Kidney (tissue), 14 donors: ENCODE measurements around the gene TCTN1. TPM values are rescaled to one million over a fixed set of nuclear protein-coding genes. Genes with fewer than 3 reads are reported as not detected.

Source experiments
- DNase-seq, 5 donors: peaks; one replicate each; pipeline ENCODE4 v3.0.0-alpha.2; 2013 to 2020
- FAIRE-seq: peaks from 2 replicates; lab custom pipeline; 2012; peaks lifted over from hg19 to GRCh38; lab: Jason Lieb, UNC
- H3K27ac ChIP-seq, 2 donors: one replicate each; pipeline ENCODE4 v1.7.0; 2013; ENCODE audit warnings: low read depth in 2 of 2, low read length in 2 of 2, inconsistent platforms in 1 of 2
- H3K27me3 ChIP-seq: one replicate; pipeline ENCODE4 v1.7.1; 2013; ENCODE audit warnings: low read length, inconsistent platforms; ENCODE audit not compliant: control insufficient read depth, insufficient read depth
- H3K36me3 ChIP-seq, 3 donors: one replicate each; pipeline versions ENCODE4 v1.7.0 to v1.7.1; 2013; ENCODE audit warnings: low read length in 3 of 3, control low read depth in 1 of 3, inconsistent platforms in 1 of 3; ENCODE audit not compliant: insufficient read depth in 3 of 3, control insufficient read depth in 2 of 3
- H3K4me1 ChIP-seq, 3 donors: one replicate each; pipeline versions ENCODE4 v1.7.0 to v1.7.1; 2013; ENCODE audit warnings: low read length in 3 of 3, inconsistent platforms in 1 of 3, low read depth in 1 of 3; ENCODE audit not compliant: control insufficient read depth in 2 of 3, insufficient read depth in 2 of 3
- H3K4me3 ChIP-seq, 3 donors: one replicate each; pipeline versions ENCODE4 v1.7.0 to v1.8.1; 2013; ENCODE audit warnings: low read length in 3 of 3, control low read depth in 1 of 3, inconsistent platforms in 1 of 3
- H3K9ac ChIP-seq, 3 donors: one replicate each; pipeline versions ENCODE4 v1.7.0 to v1.7.1; 2013; ENCODE audit warnings: low read length in 3 of 3, control low read depth in 1 of 3, inconsistent platforms in 1 of 3
- H3K9me3 ChIP-seq, 3 donors: one replicate each; pipeline versions ENCODE4 v1.7.0 to v1.7.1; 2013; ENCODE audit warnings: low read length in 3 of 3, control low read depth in 1 of 3, inconsistent platforms in 1 of 3; ENCODE audit not compliant: control insufficient read depth in 2 of 3, insufficient read depth in 1 of 3
- intact Hi-C: fragments of 100-400 bp; cut with DNase I; formaldehyde crosslinking; loops from one replicate; pipeline ENCODE4 v1.11.1; 2022
- polyA plus RNA-seq: library from polyadenylated mRNA; stranded (reverse); fragments of 350-450 nt; fragmentation: Illumina TruSeq; extraction: RNeasy Lipid Tissue Mini Kit (QIAGEN cat#74804); gene quantifications from one replicate; pipeline ENCODE4 v1.2.3, GENCODE V29; 2014; ENCODE audit warnings: low read depth, low replicate concordance; ENCODE audit not compliant: insufficient read depth
- total RNA-seq: library from RNA; stranded (reverse); fragmentation: NEBNext Ultra II Directional; extraction: Animal tissue kit (Norgen Biotek cat#: 25700); gene quantifications from one replicate; pipeline ENCODE4 v1.2.1, GENCODE V29; 2021
- TF ChIP-seq, protein P1 (sequence below): IDR thresholded peaks from 3 replicates; pipeline ENCODE4 v1.5.1; 2012; ENCODE audit warnings: mild to moderate bottlenecking, moderate library complexity, borderline replicate concordance; ENCODE audit not compliant: insufficient read depth; ENCODE audit errors: extremely low read depth
- donor health status: control.
- donor health status: control.
- donor health status: control.
- donor health status: control.
- donor health status: control.
- donor health status: DM: yes; HTN: yes; CAD: no.
- donor health status: Normal renal cell carcinoma (clear cell type).

Gene TCTN1
- total and polyA plus RNA-seq, 2 donors from 2014 or later, result 71.2 to 76.9 TPM

DNA sequence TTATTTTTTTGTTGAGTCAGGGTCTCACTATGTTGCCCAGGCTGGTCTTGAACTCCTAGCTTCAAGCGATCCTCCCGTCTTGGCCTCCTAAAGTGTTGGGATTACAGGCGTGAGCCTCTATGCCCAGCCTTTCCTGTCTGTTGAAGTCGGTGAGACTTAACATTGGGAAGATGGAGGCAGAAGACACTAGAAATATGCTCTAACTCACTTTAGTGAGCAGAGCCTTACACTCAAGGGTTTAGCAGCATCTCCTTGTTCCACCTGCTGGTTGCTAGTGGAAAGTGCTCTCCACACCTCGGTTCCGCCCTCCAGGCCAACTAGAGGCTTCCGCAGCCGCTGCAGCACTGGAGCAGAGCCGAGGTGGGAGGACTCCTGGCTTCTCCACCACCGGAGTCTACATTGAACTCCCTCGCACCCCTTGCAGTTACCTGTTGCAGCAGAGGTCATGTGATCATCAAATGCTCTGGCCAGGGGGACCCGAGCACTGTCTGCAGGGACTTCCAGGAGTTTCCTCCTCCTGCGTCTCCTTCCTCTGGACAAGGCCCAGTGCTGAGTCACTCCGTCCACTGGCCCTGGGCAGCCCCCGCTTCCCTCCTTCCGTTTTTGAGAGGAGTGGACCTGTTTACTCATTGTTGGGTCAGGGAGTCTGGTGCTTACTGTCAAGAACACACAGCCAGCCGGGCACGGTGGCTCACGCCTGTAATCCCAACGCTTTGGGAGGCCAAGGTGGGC lies 84.4 kb downstream of the TCTN1 start:
- FAIRE-seq (no peak), DNase-seq (peak; percentile 74 to 88 (median 83))
- no peaks in the 10 kb centered on the region for H3K27me3 ChIP-seq
- TF ChIP-seq, protein P1, sequence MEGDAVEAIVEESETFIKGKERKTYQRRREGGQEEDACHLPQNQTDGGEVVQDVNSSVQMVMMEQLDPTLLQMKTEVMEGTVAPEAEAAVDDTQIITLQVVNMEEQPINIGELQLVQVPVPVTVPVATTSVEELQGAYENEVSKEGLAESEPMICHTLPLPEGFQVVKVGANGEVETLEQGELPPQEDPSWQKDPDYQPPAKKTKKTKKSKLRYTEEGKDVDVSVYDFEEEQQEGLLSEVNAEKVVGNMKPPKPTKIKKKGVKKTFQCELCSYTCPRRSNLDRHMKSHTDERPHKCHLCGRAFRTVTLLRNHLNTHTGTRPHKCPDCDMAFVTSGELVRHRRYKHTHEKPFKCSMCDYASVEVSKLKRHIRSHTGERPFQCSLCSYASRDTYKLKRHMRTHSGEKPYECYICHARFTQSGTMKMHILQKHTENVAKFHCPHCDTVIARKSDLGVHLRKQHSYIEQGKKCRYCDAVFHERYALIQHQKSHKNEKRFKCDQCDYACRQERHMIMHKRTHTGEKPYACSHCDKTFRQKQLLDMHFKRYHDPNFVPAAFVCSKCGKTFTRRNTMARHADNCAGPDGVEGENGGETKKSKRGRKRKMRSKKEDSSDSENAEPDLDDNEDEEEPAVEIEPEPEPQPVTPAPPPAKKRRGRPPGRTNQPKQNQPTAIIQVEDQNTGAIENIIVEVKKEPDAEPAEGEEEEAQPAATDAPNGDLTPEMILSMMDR, result peak; percentile 68
- intact Hi-C loops, result no loop called here
- peak overlapping the region in 1 of 3 donors; percentile 21 for H3K4me3 ChIP-seq
- H3K9me3 ChIP-seq, result no peaks in the 10 kb centered on the region
- H3K36me3 ChIP-seq, result no peaks in the 10 kb centered on the region
- H3K9ac ChIP-seq, result no peak overlapping the region
- H3K27ac ChIP-seq, result no peak overlapping the region
- peaks cover 0 to 4% (median 0%) of the 10 kb centered on the region in 3 donors for H3K4me1 ChIP-seq

Other genes starting within 250 kb of the TCTN1 start
- 47.8 TPM for gene ANAPC7, start 210.4 kb upstream of the TCTN1 start, total RNA-seq
- gene ANAPC7, start 210.4 kb upstream of the TCTN1 start, polyA plus RNA-seq, result 31.3 TPM
- gene ARPC3, start 163.8 kb upstream of the TCTN1 start, total RNA-seq, result 204 TPM
- gene ARPC3, start 163.8 kb upstream of the TCTN1 start, polyA plus RNA-seq, result 325 TPM
- 27.4 TPM for gene GPN3, start 145.9 kb upstream of the TCTN1 start, total RNA-seq
- 31.3 TPM for gene GPN3, start 145.9 kb upstream of the TCTN1 start, polyA plus RNA-seq
- 4.0 TPM for gene FAM216A, start 145.3 kb upstream of the TCTN1 start, total RNA-seq
- 4.6 TPM for gene FAM216A, start 145.3 kb upstream of the TCTN1 start, polyA plus RNA-seq
- 108 TPM for gene VPS29, start 112.0 kb upstream of the TCTN1 start, total RNA-seq
- gene VPS29, start 112.0 kb upstream of the TCTN1 start, polyA plus RNA-seq, result 153 TPM
- gene RAD9B, start 111.8 kb upstream of the TCTN1 start, total RNA-seq, result 1.0 TPM
- 0.17 TPM for gene RAD9B, start 111.8 kb upstream of the TCTN1 start, polyA plus RNA-seq
- gene PPTC7, start 30.8 kb upstream of the TCTN1 start, total RNA-seq, result 27.9 TPM
- gene PPTC7, start 30.8 kb upstream of the TCTN1 start, polyA plus RNA-seq, result 10.0 TPM
- gene HVCN1, start 75.0 kb downstream of the TCTN1 start, total RNA-seq, result 7.1 TPM
- gene HVCN1, start 75.0 kb downstream of the TCTN1 start, polyA plus RNA-seq, result 4.7 TPM
- 82.3 TPM for gene PPP1CC, start 128.8 kb downstream of the TCTN1 start, total RNA-seq
- gene PPP1CC, start 128.8 kb downstream of the TCTN1 start, polyA plus RNA-seq, result 57.0 TPM
- not detected for gene CCDC63, start 232.9 kb downstream of the TCTN1 start, total RNA-seq
- gene CCDC63, start 232.9 kb downstream of the TCTN1 start, polyA plus RNA-seq, result not detected